ENCODE measurements around the gene DMTF1. TPM values are rescaled to one million over a fixed set of nuclear protein-coding genes. Genes with fewer than 3 reads are reported as not detected.

DMTF1 gene
- total and polyA plus RNA-seq, 2 of the 4 experiments (the other 2 are of a cell fraction), result 59.0 to 69.0 TPM

- DNase-seq (peak; percentile 15), ATAC-seq (ENCODE audit: low read depth) (no peak)
- Histone ChIP-seq H3K14ac (replicated peaks; ENCODE audit: low read depth, low read length) (no peak overlapping the region), H4K8ac (ENCODE audit: low read depth in 2 of 2, low read length in 2 of 2) (no peak overlapping the region), H2BK5ac (ENCODE audit: low read depth, low read length, poor library complexity, severe bottlenecking) (peak overlapping the region; percentile 2), H3K9ac (ENCODE audit: low read depth, low read length) (no peak overlapping the region), H3K56ac (ENCODE audit: extremely low read depth, insufficient read depth, low read length) (no peak overlapping the region), H2AFZ (replicated peaks; ENCODE audit: low read length, poor library complexity) (no peak overlapping the region), H2AK9ac (replicated peaks; ENCODE audit: low read depth, low read length, poor library complexity) (no peak overlapping the region), H2BK120ac (ENCODE audit: low read depth, low read length) (no peak overlapping the region), H3K4ac (ENCODE audit: low read depth, low read length) (no peak overlapping the region), H3K18ac (ENCODE audit: low read depth, low read length) (no peak overlapping the region), H4K91ac (ENCODE audit: insufficient read depth, low read depth, low read length) (no peak overlapping the region), H3K23ac (ENCODE audit: low read depth, low read length) (no peak overlapping the region), H3K4me2 (ENCODE audit: low read depth, low read length) (peak overlapping the region; percentile 77), H3K36me3 (ENCODE audit: control insufficient read depth, insufficient read depth, low read length) (0 out of 2 replicates have a peak, but pooled peaks cover 1% of the 10 kb centered on the region), H3K9me1 (ENCODE audit: insufficient read depth, low read length) (no peaks in the 10 kb centered on the region; the same call in 1 of the 2 replicates), H2AK5ac (ENCODE audit: low read depth, low read length) (no peak overlapping the region), H3K9me3 (ENCODE audit: control insufficient read depth, insufficient read depth, low read length) (no peaks in the 10 kb centered on the region), H3K79me1 (ENCODE audit: low read depth in 1 of 2, low read length in 2 of 2) (peaks cover 7 to 16% of the 10 kb centered on the region in 2 experiments; a peak in 2 of 4 replicates), H3K27ac (ENCODE audit: insufficient read depth, low read length) (no peak overlapping the region), H2BK15ac (ENCODE audit: low read depth, low read length) (no peak overlapping the region), H2BK20ac (ENCODE audit: low read depth, low read length) (no peak overlapping the region), H3K4me1 (ENCODE audit: control insufficient read depth, insufficient read depth, low read length) (0 out of 2 replicates have a peak, but pooled peaks cover 2% of the 10 kb centered on the region), H4K5ac (ENCODE audit: low read depth, low read length) (no peak overlapping the region), H3K4me3 (ENCODE audit: insufficient read depth, low read depth, low read length) (0 out of 2 replicates have a peak overlapping the region, but pooled peaks have one; percentile 6), H4K20me1 (ENCODE audit: insufficient read depth, low read length) (peaks cover 36% of the 10 kb centered on the region), H3K27me3 (ENCODE audit: control insufficient read depth, insufficient read depth, low read length) (no peaks in the 10 kb centered on the region)
- in situ Hi-C loops (cut with MboI; ENCODE audit: low sequenced_read_pairs) (no loop called here), dilution Hi-C loops (cut with HindIII; ENCODE audit: low sequenced_read_pairs, unreplicated experiment) (no loop called here), intact Hi-C loops (cut with micrococcal nuclease) (loop anchor here (2.0 to 10.0 kb wide), 3 partner anchors 17 to 719 kb away; partner anchors contain the start of genes CROT, DBF4 and SLC25A40)
- no CpG with 5 or more reads among the region's 3 CpGs for whole genome bisulfite sequencing, 2 experiments (ENCODE audit: extremely low coverage in 2 of 2, insufficient read length in 1 of 2)
- BruUV-seq (replicated peaks), result TSS peak; percentile 2
- POLR2A ChIA-PET (ENCODE audit: unreplicated experiment), result interaction anchor here (0.6 kb wide), 1 partner anchor 279 kb away, joined by 3 read pairs; no protein-coding TSS in a partner anchor
- CTCF ChIA-PET, result no interaction called here
- no peak for TF ChIP-seq ELK1 (IDR thresholded peaks at IDR 0.05; ENCODE audit: borderline replicate concordance, low read depth, low read length)
- TF ChIP-seq MAFK (IDR thresholded peaks at IDR 0.05; ENCODE audit: low read depth, low read length), result no peak
- no peak for TF ChIP-seq POLR2A (IDR thresholded peaks at IDR 0.05; ENCODE audit: low read depth, low read length)
- TF ChIP-seq BHLHE40 (IDR thresholded peaks at IDR 0.05; ENCODE audit: low read depth, low read length), result no peak
- TF ChIP-seq CHD1 (IDR thresholded peaks at IDR 0.05; ENCODE audit: low read depth, low read length), result no peak
- TF ChIP-seq MXI1 (IDR thresholded peaks at IDR 0.05; ENCODE audit: borderline replicate concordance, low read depth, low read length), result no peak
- no peak for TF ChIP-seq RCOR1 (IDR thresholded peaks at IDR 0.05; ENCODE audit: insufficient replicate concordance, low read length)
- no peak for TF ChIP-seq SMC3 (IDR thresholded peaks at IDR 0.05; ENCODE audit: low read depth, low read length)
- no peak for TF ChIP-seq FOS (IDR thresholded peaks at IDR 0.05; ENCODE audit: low read depth, low read length)
- TF ChIP-seq CTCF (conservative IDR thresholded peaks at IDR 0.05; ENCODE audit: low read depth, low read length), result no peak
- no peak for TF ChIP-seq NFE2L2 (IDR thresholded peaks at IDR 0.05; ENCODE audit: low read depth, low read length)
- TF ChIP-seq RAD21 (IDR thresholded peaks at IDR 0.05; ENCODE audit: low read length), result no peak
- TF ChIP-seq RFX5 (IDR thresholded peaks at IDR 0.05; ENCODE audit: low read depth, low read length), result no peak
- TF ChIP-seq USF2 (IDR thresholded peaks at IDR 0.05; ENCODE audit: low read depth, low read length), result no peak
- TF ChIP-seq CEBPB (IDR thresholded peaks at IDR 0.05; ENCODE audit: low read depth, low read length), result no peak
- no peak for TF ChIP-seq MAZ (IDR thresholded peaks at IDR 0.05; ENCODE audit: borderline replicate concordance, low read depth, low read length)
Measured at GRCh38 chr7:87155788-87156187, 3.5 kb downstream of the DMTF1 start.

All from IMR-90 (cell line).